Mesothelial cell of epicardium (in vitro differentiated cells): ENCODE data around the gene OR14I1. TPM values are rescaled to one million over a fixed set of nuclear protein-coding genes. Genes with fewer than 3 reads are reported as not detected.

Experiments used
- DNase-seq, 2 experiments: peaks; one replicate each; pipeline ENCODE4 v3.0.0; 2021; ENCODE audit warnings: low spot score in 2 of 2; ENCODE audit not compliant: unreplicated experiment in 2 of 2
- H3K27ac Mint-ChIP-seq: 2 replicates; pipeline ENCODE4 v1.8.0; 2021; ENCODE audit warnings: mixed read lengths
- H3K27me3 Mint-ChIP-seq: 2 replicates; pipeline ENCODE4 v1.8.0; 2021; ENCODE audit warnings: low read depth, mixed read lengths
- H3K36me3 Mint-ChIP-seq: 2 replicates; pipeline ENCODE4 v1.8.0; 2021; ENCODE audit warnings: mixed read lengths
- H3K4me1 Mint-ChIP-seq: 2 replicates; pipeline ENCODE4 v1.8.0; 2021; ENCODE audit warnings: mixed read lengths
- H3K4me3 Mint-ChIP-seq: 2 replicates; pipeline ENCODE4 v1.8.0; 2021; ENCODE audit warnings: mild to moderate bottlenecking, moderate library complexity, mixed read lengths
- H3K9me3 Mint-ChIP-seq: 2 replicates; pipeline ENCODE4 v1.8.0; 2021; ENCODE audit warnings: mixed read lengths
- total RNA-seq: library from RNA; stranded (reverse); gene quantifications from 3 replicates; pipeline ENCODE4 v1.2.1, GENCODE V29; 2021
- TF ChIP-seq, protein P1 (sequence below): fragments of 200-600 bp; sonication (generic); IDR thresholded peaks from one replicate; pipeline ENCODE4 v1.5.0; 2021; ENCODE audit warnings: antibody characterized with exemption; ENCODE audit not compliant: unreplicated experiment

The OR14I1 gene
- total RNA-seq, 1 donor from 2014 or later: not detected

- H3K36me3 Mint-ChIP-seq: peaks cover 4% of the 10 kb centered on the region
- H3K9me3 Mint-ChIP-seq: peaks cover 57% of the 10 kb centered on the region
- no peak overlapping the region for H3K4me3 Mint-ChIP-seq
- TF ChIP-seq, protein P1, sequence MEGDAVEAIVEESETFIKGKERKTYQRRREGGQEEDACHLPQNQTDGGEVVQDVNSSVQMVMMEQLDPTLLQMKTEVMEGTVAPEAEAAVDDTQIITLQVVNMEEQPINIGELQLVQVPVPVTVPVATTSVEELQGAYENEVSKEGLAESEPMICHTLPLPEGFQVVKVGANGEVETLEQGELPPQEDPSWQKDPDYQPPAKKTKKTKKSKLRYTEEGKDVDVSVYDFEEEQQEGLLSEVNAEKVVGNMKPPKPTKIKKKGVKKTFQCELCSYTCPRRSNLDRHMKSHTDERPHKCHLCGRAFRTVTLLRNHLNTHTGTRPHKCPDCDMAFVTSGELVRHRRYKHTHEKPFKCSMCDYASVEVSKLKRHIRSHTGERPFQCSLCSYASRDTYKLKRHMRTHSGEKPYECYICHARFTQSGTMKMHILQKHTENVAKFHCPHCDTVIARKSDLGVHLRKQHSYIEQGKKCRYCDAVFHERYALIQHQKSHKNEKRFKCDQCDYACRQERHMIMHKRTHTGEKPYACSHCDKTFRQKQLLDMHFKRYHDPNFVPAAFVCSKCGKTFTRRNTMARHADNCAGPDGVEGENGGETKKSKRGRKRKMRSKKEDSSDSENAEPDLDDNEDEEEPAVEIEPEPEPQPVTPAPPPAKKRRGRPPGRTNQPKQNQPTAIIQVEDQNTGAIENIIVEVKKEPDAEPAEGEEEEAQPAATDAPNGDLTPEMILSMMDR: no peak
- H3K4me1 Mint-ChIP-seq: no peaks in the 10 kb centered on the region
- H3K27ac Mint-ChIP-seq: no peak overlapping the region
- no peaks in the 10 kb centered on the region for H3K27me3 Mint-ChIP-seq
- no peak for DNase-seq
Observed at GRCh38 chr1:248740876-248741275, 38.3 kb upstream of the OR14I1 start.

- Mint-ChIP-seq H3K36me3 (peaks cover 4% of the 10 kb centered on the region), H3K27me3 (no peaks in the 10 kb centered on the region), H3K27ac (no peak overlapping the region), H3K9me3 (peaks cover 55% of the 10 kb centered on the region), H3K4me3 (no peak overlapping the region), H3K4me1 (no peaks in the 10 kb centered on the region)
- TF ChIP-seq, protein P1: no peak
- no peak for DNase-seq
Observed at GRCh38 chr1:248739572-248740205, 37.1 kb upstream of the OR14I1 start.

- H3K27ac Mint-ChIP-seq: no peak overlapping the region
- TF ChIP-seq, protein P1: no peak
- no peak for DNase-seq
- H3K36me3 Mint-ChIP-seq: peaks cover 4% of the 10 kb centered on the region
- H3K27me3 Mint-ChIP-seq: no peaks in the 10 kb centered on the region
- peaks cover 66% of the 10 kb centered on the region for H3K9me3 Mint-ChIP-seq
- H3K4me1 Mint-ChIP-seq: no peaks in the 10 kb centered on the region
- H3K4me3 Mint-ChIP-seq: no peak overlapping the region
Observed at GRCh38 chr1:248737457-248737856, 34.9 kb upstream of the OR14I1 start.

GRCh38 chr1:248736977-248737376 lies 34.4 kb upstream of the OR14I1 start:
- H3K27ac Mint-ChIP-seq: no peak overlapping the region
- H3K27me3 Mint-ChIP-seq: no peaks in the 10 kb centered on the region
- H3K4me3 Mint-ChIP-seq: no peak overlapping the region
- no peaks in the 10 kb centered on the region for H3K4me1 Mint-ChIP-seq
- peaks cover 70% of the 10 kb centered on the region for H3K9me3 Mint-ChIP-seq
- peaks cover 3% of the 10 kb centered on the region for H3K36me3 Mint-ChIP-seq
- TF ChIP-seq, protein P1: no peak
- no peak for DNase-seq

- peaks cover 76% of the 10 kb centered on the region for H3K9me3 Mint-ChIP-seq
- H3K27me3 Mint-ChIP-seq: no peaks in the 10 kb centered on the region
- TF ChIP-seq, protein P1: no peak
- H3K27ac Mint-ChIP-seq: no peak overlapping the region
- no peaks in the 10 kb centered on the region for H3K4me1 Mint-ChIP-seq
- no peak for DNase-seq
- H3K4me3 Mint-ChIP-seq: no peak overlapping the region
- no peaks in the 10 kb centered on the region for H3K36me3 Mint-ChIP-seq
Observed at GRCh38 chr1:248733566-248733965, 31.0 kb upstream of the OR14I1 start.
